Neuronal stem cell (in vitro differentiated cells): Measurements from ENCODE around the gene ITGB5.

Source experiments
- DNase-seq: peaks from one replicate; pipeline ENCODE4 v3.0.0-alpha.2; 2013; ENCODE audit warnings: low spot score
- H2AFZ ChIP-seq: one replicate; pipeline ENCODE4 v1.6.1; 2013; ENCODE audit warnings: mild to moderate bottlenecking, low read length, inconsistent platforms
- H2AK5ac ChIP-seq: 2 replicates; pipeline ENCODE4 v1.6.1; 2013; ENCODE audit warnings: low read depth, mild to moderate bottlenecking, inconsistent platforms, low read length, moderate library complexity, mixed read lengths
- H2BK120ac ChIP-seq: 2 replicates; pipeline ENCODE4 v1.6.1; 2013; ENCODE audit warnings: low read depth, mild to moderate bottlenecking, inconsistent platforms, low read length, moderate library complexity, mixed read lengths
- H2BK12ac ChIP-seq: one replicate; pipeline ENCODE4 v1.6.1; 2013; ENCODE audit warnings: low read length, inconsistent platforms
- H2BK15ac ChIP-seq: 2 replicates; pipeline ENCODE4 v1.6.1; 2013; ENCODE audit warnings: mild to moderate bottlenecking, low read length, inconsistent platforms, mixed read lengths
- H2BK5ac ChIP-seq: one replicate; pipeline ENCODE4 v1.6.1; 2013; ENCODE audit warnings: inconsistent platforms, mild to moderate bottlenecking, low read length, moderate library complexity
- H3K14ac ChIP-seq: one replicate; pipeline ENCODE4 v1.6.1; 2013; ENCODE audit warnings: low read length, inconsistent platforms
- H3K18ac ChIP-seq: 2 replicates; pipeline ENCODE4 v1.6.1; 2013; ENCODE audit warnings: low read length, inconsistent platforms
- H3K23ac ChIP-seq: 2 replicates; pipeline ENCODE4 v1.6.1; 2013; ENCODE audit warnings: low read depth, mild to moderate bottlenecking, mixed read lengths, low read length, inconsistent platforms; ENCODE audit not compliant: poor library complexity
- H3K27ac ChIP-seq: replicated peaks from 3 replicates; pipeline ENCODE4 v1.5.1; 2013; ENCODE audit warnings: low read length, inconsistent platforms
- H3K27me3 ChIP-seq, 3 experiments: 2 replicates each; pipeline ENCODE4 v1.6.1; 2013; ENCODE audit warnings: low read length in 3 of 3, mild to moderate bottlenecking in 2 of 3, inconsistent platforms in 1 of 3, low read depth in 1 of 3, mixed read lengths in 1 of 3, moderate library complexity in 1 of 3; ENCODE audit not compliant: control insufficient read depth in 3 of 3, insufficient read depth in 3 of 3
- H3K36me3 ChIP-seq, 2 donors: replicated peaks in 1 of 2; 2 replicates each; pipeline ENCODE4 v1.6.1; 2013; ENCODE audit warnings: low read length in 2 of 2; ENCODE audit not compliant: control insufficient read depth in 2 of 2, insufficient read depth in 2 of 2
- H3K4ac ChIP-seq: 2 replicates; pipeline ENCODE4 v1.6.1; 2013; ENCODE audit warnings: inconsistent platforms, mild to moderate bottlenecking, low read length, moderate library complexity
- H3K4me1 ChIP-seq, 2 donors: 1 replicate in 1 of 2; 2 replicates in 1 of 2; pipeline ENCODE4 v1.6.1; 2013; ENCODE audit warnings: low read length in 2 of 2, low read depth in 1 of 2; ENCODE audit not compliant: control insufficient read depth in 2 of 2, insufficient read depth in 1 of 2
- H3K4me2 ChIP-seq: one replicate; pipeline ENCODE4 v1.6.1; 2013; ENCODE audit warnings: mild to moderate bottlenecking, low read length, inconsistent platforms; ENCODE audit not compliant: insufficient read depth, poor library complexity, severe bottlenecking
- H3K4me3 ChIP-seq, 2 donors: 2 replicates each; pipeline ENCODE4 v1.5.1; 2013; ENCODE audit warnings: low read length in 2 of 2, mild to moderate bottlenecking in 2 of 2, inconsistent platforms in 1 of 2, moderate library complexity in 1 of 2
- H3K79me1 ChIP-seq: one replicate; pipeline ENCODE4 v1.6.1; 2013; ENCODE audit warnings: low read depth, mild to moderate bottlenecking, inconsistent platforms, low read length, moderate library complexity
- H3K9ac ChIP-seq: one replicate; pipeline ENCODE4 v1.6.1; 2013; ENCODE audit warnings: mild to moderate bottlenecking, low read depth, low read length, inconsistent platforms; ENCODE audit not compliant: poor library complexity
- H3K9me3 ChIP-seq, 2 donors: replicated peaks in 1 of 2; 2 replicates each; pipeline versions ENCODE3 to v1.6.1; 2013; ENCODE audit warnings: low read length in 2 of 2, mild to moderate bottlenecking in 2 of 2, inconsistent platforms in 1 of 2, low read depth in 1 of 2, mixed read lengths in 1 of 2, moderate library complexity in 1 of 2; ENCODE audit not compliant: control insufficient read depth in 2 of 2, insufficient read depth in 1 of 2
- H4K8ac ChIP-seq: one replicate; pipeline ENCODE4 v1.6.1; 2013; ENCODE audit warnings: low read depth, mild to moderate bottlenecking, inconsistent platforms, low read length, moderate library complexity
- H4K91ac ChIP-seq: one replicate; pipeline ENCODE4 v1.6.1; 2013; ENCODE audit warnings: low read length, low read depth, mild to moderate bottlenecking, inconsistent platforms; ENCODE audit not compliant: poor library complexity
- WGBS, 2 donors: extraction: QIAGEN DNeasy Blood & Tissue Kit; methylation state at CpG; one replicate each; pipeline ENCODE4 v1.1.7; 2013; ENCODE audit warnings: missing lambda C conversion rate in 2 of 2, mixed read lengths in 1 of 2; ENCODE audit not compliant: insufficient read length in 2 of 2, insufficient replicate concordance in 1 of 2; ENCODE audit errors: extremely low coverage in 2 of 2; 5-methylcytosine and 5-hydroxymethylcytosine counted together

ITGB5 gene

DNA sequence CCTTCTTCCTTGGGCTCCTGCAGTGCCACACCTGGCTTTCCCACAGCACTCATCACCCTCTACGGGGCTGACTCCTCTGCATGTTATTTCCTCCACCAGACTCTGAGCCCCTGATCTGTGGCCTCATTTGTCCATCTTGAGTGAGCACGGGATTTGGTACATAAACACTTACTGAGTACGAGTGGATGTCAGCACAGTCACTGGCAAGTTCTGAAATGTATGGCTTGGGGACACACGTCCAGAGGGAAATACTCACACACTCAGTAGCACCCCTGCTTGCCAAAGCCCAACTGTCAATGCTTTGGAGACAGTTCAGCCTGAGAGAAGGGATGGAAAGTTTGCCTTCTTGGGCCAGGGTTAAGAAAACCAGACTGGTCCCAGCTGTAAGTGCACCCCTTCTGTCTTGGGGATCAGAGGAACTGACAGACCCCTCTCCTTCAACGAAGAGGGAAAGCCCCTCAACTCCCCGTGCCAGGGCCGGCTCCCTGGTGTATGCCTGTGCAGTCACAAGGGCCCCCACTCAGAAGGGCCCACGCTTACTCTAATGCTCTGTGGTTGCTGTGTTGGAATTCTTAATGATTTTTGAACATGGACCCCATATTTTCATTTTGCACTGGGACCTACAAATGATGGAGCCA is 85.0 kb downstream of the ITGB5 start:
- Histone ChIP-seq H2BK12ac (no peak overlapping the region), H2AFZ (peak overlapping the region; percentile 6), H2BK120ac (no peak overlapping the region), H3K9ac (no peak overlapping the region), H3K4me1 (peaks cover 11 to 16% of the 10 kb centered on the region in 2 donors), H2BK15ac (no peak overlapping the region), H3K4ac (peak overlapping the region; percentile 40), H3K4me2 (no peak overlapping the region), H3K18ac (no peak overlapping the region), H4K91ac (no peak overlapping the region), H2AK5ac (peak overlapping the region; percentile 9), H3K4me3 (no peak overlapping the region), H3K79me1 (no peaks in the 10 kb centered on the region), H3K27me3 (no peaks in the 10 kb centered on the region), H3K9me3 (no peaks in the 10 kb centered on the region), H3K23ac (no peak overlapping the region), H3K14ac (no peak overlapping the region), H3K36me3 (peaks cover 0 to 10% of the 10 kb centered on the region in 2 donors), H3K27ac (no peak overlapping the region), H4K8ac (no peak overlapping the region), H2BK5ac (no peak overlapping the region)
- no CpG with 5 or more reads among the region's 8 CpGs for WGBS, 2 donors
- DNase-seq = no peak

DNA sequence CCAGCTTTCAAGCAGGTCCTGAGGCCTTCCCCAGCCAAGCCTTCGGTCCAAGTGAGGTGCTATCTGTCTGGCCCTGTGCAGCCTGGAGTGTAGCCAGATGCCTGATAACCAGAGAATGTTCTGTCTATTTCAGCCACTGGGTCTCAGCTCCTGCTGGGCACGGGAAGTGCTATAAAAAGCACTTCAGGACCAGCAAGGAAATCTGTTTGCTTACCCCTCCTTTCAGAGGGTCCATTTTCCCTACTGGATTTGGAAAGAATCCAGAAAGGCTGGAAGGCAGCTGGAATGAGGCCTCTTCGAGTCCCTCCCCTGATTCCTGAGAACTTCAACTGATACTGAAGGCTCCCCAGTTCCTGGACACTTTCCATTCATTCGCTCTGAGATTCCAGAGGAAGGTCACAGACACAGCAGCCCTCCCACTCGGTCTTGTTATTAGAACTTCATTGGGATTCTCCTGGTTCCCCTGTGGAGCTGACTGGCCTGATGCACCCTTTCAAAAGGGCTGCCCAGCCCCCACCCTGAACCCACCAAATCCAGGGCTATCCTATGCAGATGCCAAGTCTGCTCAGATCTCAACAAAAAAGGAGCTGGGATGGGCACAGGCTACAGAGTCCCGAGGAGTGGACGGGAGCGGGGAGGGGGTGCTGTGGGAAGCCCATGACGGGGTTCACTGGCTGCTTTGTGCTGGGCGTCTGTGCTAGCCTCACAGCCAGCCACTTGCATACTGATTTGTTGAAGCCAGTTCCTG is 86.5 kb downstream of the ITGB5 start:
- Histone ChIP-seq H2AFZ (no peak overlapping the region), H3K14ac (no peak overlapping the region), H2BK12ac (no peak overlapping the region), H2BK15ac (no peak overlapping the region), H3K79me1 (no peaks in the 10 kb centered on the region), H3K9me3 (no peaks in the 10 kb centered on the region), H3K36me3 (peaks cover 0 to 13% of the 10 kb centered on the region in 2 donors), H3K4me2 (no peak overlapping the region), H2BK5ac (no peak overlapping the region), H3K27ac (no peak overlapping the region), H2AK5ac (no peak overlapping the region), H3K9ac (no peak overlapping the region), H3K4ac (no peak overlapping the region), H3K4me3 (no peak overlapping the region), H3K27me3 (no peaks in the 10 kb centered on the region), H3K18ac (peak overlapping the region; percentile 40), H3K23ac (no peak overlapping the region), H4K91ac (no peak overlapping the region), H4K8ac (no peak overlapping the region), H2BK120ac (no peak overlapping the region), H3K4me1 (peaks cover 11 to 16% of the 10 kb centered on the region in 2 donors)
- WGBS, 2 donors = no CpG with 5 or more reads among the region's 10 CpGs
- DNase-seq = no peak

DNA sequence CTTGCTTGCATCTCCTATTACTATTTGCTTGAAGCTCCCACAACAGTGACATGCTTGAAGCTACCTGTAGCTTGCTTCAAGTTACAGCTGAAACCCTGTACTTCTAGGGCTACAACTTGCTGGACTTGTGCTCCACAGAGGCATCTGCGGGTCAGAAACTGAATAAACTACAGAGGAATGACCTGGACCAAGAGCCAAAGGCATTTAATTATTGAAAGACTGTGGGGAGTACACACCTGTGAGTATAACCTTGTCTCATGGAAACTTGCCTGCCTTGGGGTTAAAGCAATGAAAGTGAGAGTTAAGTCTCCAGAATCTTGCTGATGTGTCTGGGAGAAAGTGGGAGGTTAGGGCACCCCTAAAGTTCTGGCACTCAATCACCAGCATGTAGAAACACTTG is 87.1 kb downstream of the ITGB5 start:
- Histone ChIP-seq H3K9ac (no peak overlapping the region), H3K9me3 (no peaks in the 10 kb centered on the region), H2AK5ac (no peak overlapping the region), H3K36me3 (peaks cover 0 to 16% of the 10 kb centered on the region in 2 donors), H2AFZ (no peak overlapping the region), H2BK12ac (no peak overlapping the region), H2BK15ac (no peak overlapping the region), H3K4me3 (no peak overlapping the region), H3K14ac (no peak overlapping the region), H4K91ac (no peak overlapping the region), H2BK120ac (no peak overlapping the region), H3K27me3 (no peaks in the 10 kb centered on the region), H3K4me2 (no peak overlapping the region), H3K4me1 (peaks cover 11 to 16% of the 10 kb centered on the region in 2 donors), H3K18ac (no peak overlapping the region), H3K23ac (no peak overlapping the region), H2BK5ac (no peak overlapping the region), H3K27ac (no peak overlapping the region), H3K4ac (no peak overlapping the region), H3K79me1 (no peaks in the 10 kb centered on the region), H4K8ac (no peak overlapping the region)
- WGBS, 2 donors = no CpG with 5 or more reads among the region's 1 CpG
- DNase-seq = no peak

DNA sequence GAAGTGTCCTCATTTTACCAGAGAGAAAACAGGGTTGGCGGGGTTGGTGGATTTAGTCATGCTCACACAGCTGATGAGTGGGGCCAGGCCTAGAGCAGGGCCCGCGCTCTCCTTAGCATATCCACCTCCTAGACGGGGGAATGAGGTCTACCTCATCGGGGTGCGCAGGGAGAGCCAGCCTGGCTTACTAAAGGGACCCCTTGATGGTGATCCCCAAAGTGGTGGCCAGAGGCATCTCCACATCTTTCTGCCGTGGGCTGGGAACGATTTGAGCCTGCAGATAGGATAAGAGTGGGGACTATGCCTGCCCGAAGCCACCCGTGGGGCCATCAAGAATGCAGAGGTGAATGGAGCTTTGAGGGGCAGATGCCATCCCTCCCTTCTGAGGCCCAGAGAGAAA is 87.5 kb downstream of the ITGB5 start:
- H3K9ac ChIP-seq = no peak overlapping the region
- no peak overlapping the region for H2AFZ ChIP-seq
- no peak overlapping the region for H2BK15ac ChIP-seq
- no CpG with 5 or more reads among the region's 10 CpGs for WGBS, 2 donors
- H2AK5ac ChIP-seq = no peak overlapping the region
- no peak overlapping the region for H3K18ac ChIP-seq
- H4K91ac ChIP-seq = no peak overlapping the region
- no peak overlapping the region for H3K4me2 ChIP-seq
- H3K36me3 ChIP-seq = peaks cover 0 to 18% of the 10 kb centered on the region in 2 donors
- no peak overlapping the region for H3K4ac ChIP-seq
- no peaks in the 10 kb centered on the region for H3K79me1 ChIP-seq
- no peak overlapping the region for H3K23ac ChIP-seq
- H4K8ac ChIP-seq = no peak overlapping the region
- H3K27ac ChIP-seq = no peak overlapping the region
- no peaks in the 10 kb centered on the region for H3K27me3 ChIP-seq
- H3K4me3 ChIP-seq = no peak overlapping the region
- no peak overlapping the region for H2BK120ac ChIP-seq
- DNase-seq = no peak
- no peaks in the 10 kb centered on the region for H3K9me3 ChIP-seq
- peaks cover 11 to 16% of the 10 kb centered on the region in 2 donors for H3K4me1 ChIP-seq
- no peak overlapping the region for H2BK5ac ChIP-seq
- no peak overlapping the region for H3K14ac ChIP-seq
- H2BK12ac ChIP-seq = no peak overlapping the region
